ENCODE data around the gene RMI2. TPM values are rescaled to one million over a fixed set of nuclear protein-coding genes. Genes with fewer than 3 reads are reported as not detected.
"Not testable (repeated sequence)": the region's sequence is repeated elsewhere in the genome, so short reads cannot be mapped to it uniquely, and the experiment has no call there.

RMI2 gene
- total and polyA plus RNA-seq, 11 donors, result 0.23 to 6.6 (median 0.76) TPM; not detected in 2

- no peaks in the 10 kb centered on the region for H3K9me3 ChIP-seq
- intact Hi-C loops (cut with DNase I), result no loop called here
- WGBS, 4 donors, result 60 to 69% (median 67%) methylated on average over 7 of the region's 7 CpGs
- DNase-seq, result no peak
- H3K4me3 ChIP-seq, result no peak overlapping the region
- TF ChIP-seq CTCF (IDR thresholded peaks at IDR 0.05) (no peak), POLR2A (IDR thresholded peaks at IDR 0.05) (no peak)
- peaks cover 0 to 6% (median 0%) of the 10 kb centered on the region in 9 donors for H3K27me3 ChIP-seq
- no peak overlapping the region for H3K27ac ChIP-seq
- no peak for ATAC-seq
- no peaks in the 10 kb centered on the region for H3K36me3 ChIP-seq
- H3K4me1 ChIP-seq, result no peaks in the 10 kb centered on the region
Observed at GRCh38 chr16:11370084-11370931, 25.0 kb downstream of the RMI2 start.

- whole genome bisulfite sequencing, 4 donors, result 93 to 95% (median 94%) methylated on average over 13 of the region's 13 CpGs
- DNase-seq; intact Hi-C loops (cut with DNase I): not testable (repeated sequence)
Observed at GRCh38 chr16:11370932-11371279, 25.6 kb downstream of the RMI2 start.

GRCh38 chr16:11372073-11372828 lies 27.0 kb downstream of the RMI2 start:
- DNase-seq (no peak), ATAC-seq (no peak)
- Histone ChIP-seq H3K27ac (no peak overlapping the region), H3K4me1 (no peaks in the 10 kb centered on the region), H3K27me3 (peaks cover 0 to 6% (median 0%) of the 10 kb centered on the region in 9 donors), H3K9me3 (no peaks in the 10 kb centered on the region), H3K4me3 (no peak overlapping the region), H3K36me3 (no peaks in the 10 kb centered on the region)
- intact Hi-C loops (cut with DNase I), result no loop called here
- 70 to 87% (median 80%) methylated on average over 9 to 10 of the region's 10 CpGs for WGBS, 4 donors
- TF ChIP-seq POLR2A (IDR thresholded peaks at IDR 0.05) (no peak), CTCF (IDR thresholded peaks at IDR 0.05) (peak in 1 of 12 donors; percentile 0)

More at GRCh38 chr16:11370932-11371279, 25.6 kb downstream of the RMI2 start:
- H3K27ac ChIP-seq, H3K4me1 ChIP-seq, H3K27me3 ChIP-seq, H3K9me3 ChIP-seq, H3K4me3 ChIP-seq, H3K36me3 ChIP-seq, ATAC-seq: not testable (repeated sequence)

GRCh38 chr16:11372829-11373306 lies 27.6 kb downstream of the RMI2 start:
- Histone ChIP-seq H3K27ac (no peak overlapping the region), H3K36me3 (no peaks in the 10 kb centered on the region), H3K27me3 (peaks cover 0 to 1% (median 0%) of the 10 kb centered on the region in 9 donors), H3K4me3 (no peak overlapping the region), H3K4me1 (no peaks in the 10 kb centered on the region), H3K9me3 (no peaks in the 10 kb centered on the region)
- WGBS, 4 donors, result 84 to 88% (median 87%) methylated on average over 6 of the region's 6 CpGs
- no peak for TF ChIP-seq POLR2A (IDR thresholded peaks at IDR 0.05)
- no peak for TF ChIP-seq CTCF (IDR thresholded peaks at IDR 0.05)
- ATAC-seq (no peak), DNase-seq (no peak)
- intact Hi-C loops (cut with DNase I), result no loop called here
